DMS114 treated with DMSO at 0.1 percent for 48 hours (cell line): ENCODE results near the gene SRMS.

ENCODE experiments used
- DNase-seq: peaks from one replicate; lab custom pipeline; 2025; ENCODE audit not compliant: unreplicated experiment; lab: John Stamatoyannopoulos, UW

Gene SRMS

GRCh38 chr20:63503524-63503923 is 44.0 kb downstream of the SRMS start:
- no peak for DNase-seq

GRCh38 chr20:63502671-63503172 is 44.8 kb downstream of the SRMS start:
- no peak for DNase-seq

- no peak for DNase-seq
These were observed 45.5 kb downstream of the SRMS start for GRCh38 chr20:63501818-63502670.

GRCh38 chr20:63500902-63501817 is 46.4 kb downstream of the SRMS start:
- DNase-seq = no peak

- no peak for DNase-seq
These were observed 47.2 kb downstream of the SRMS start for GRCh38 chr20:63500151-63500901.

GRCh38 chr20:63499338-63499969 is 48.1 kb downstream of the SRMS start:
- DNase-seq = no peak

GRCh38 chr20:63498960-63499337 is 48.6 kb downstream of the SRMS start, which contains the start of gene EEF1A2:
TSS of gene EEF1A2 (minus strand) at chr20:63499083. CDS start at chr20:63497763, 1,320 bp downstream.
- DNase-seq = no peak

- no peak for DNase-seq
These were observed 49.3 kb downstream of the SRMS start for GRCh38 chr20:63497946-63498935.

- DNase-seq = no peak
These were observed 50.2 kb downstream of the SRMS start for GRCh38 chr20:63497138-63497945.

- DNase-seq = no peak
These were observed 50.9 kb downstream of the SRMS start for GRCh38 chr20:63496596-63497120.

GRCh38 chr20:63495741-63496595 is 51.6 kb downstream of the SRMS start:
- no peak for DNase-seq

GRCh38 chr20:63495167-63495720 is 52.3 kb downstream of the SRMS start:
- DNase-seq = no peak

GRCh38 chr20:63494420-63495166 is 53.0 kb downstream of the SRMS start:
- no peak for DNase-seq

- no peak for DNase-seq
These were observed 53.5 kb downstream of the SRMS start for GRCh38 chr20:63494084-63494419.

- no peak for DNase-seq
These were observed 54.0 kb downstream of the SRMS start for GRCh38 chr20:63493563-63494020.

GRCh38 chr20:63492982-63493381 is 54.6 kb downstream of the SRMS start:
- DNase-seq = no peak
